Measurements from ENCODE around the gene LRRC7.

GRCh38 chr1:70075761-70076160, 508.0 kb downstream of the LRRC7 start:
- no peak for TF ChIP-seq CTCF (IDR thresholded peaks at IDR 0.05)
- no peak for TF ChIP-seq POLR2A (IDR thresholded peaks at IDR 0.05)

All from ovary (tissue), 3 donors.